SH-SY5Y (cell line): ENCODE data around the gene CSF2.

Experiments used
- GATA2 ChIP-seq: IDR thresholded peaks from 2 replicates; pipeline ENCODE4 v1.6.1; 2011; ENCODE audit warnings: mild to moderate bottlenecking, low read depth, low read length
- GATA3 ChIP-seq: IDR thresholded peaks from 2 replicates; pipeline ENCODE4 v1.6.1; 2011; ENCODE audit warnings: low read depth, mild to moderate bottlenecking, low read length, moderate library complexity

The CSF2 gene

GRCh38 chr5:132059696-132060500, 13.7 kb upstream of the CSF2 start:
- no peak for TF ChIP-seq GATA3
- TF ChIP-seq GATA2 = no peak

- TF ChIP-seq GATA2 (no peak), GATA3 (no peak)
Measured at GRCh38 chr5:132060501-132061161, 13.0 kb upstream of the CSF2 start, which contains the start of gene IL3. TSS of gene IL3 (plus strand) at chr5:132060655. CDS start at chr5:132060707, 52 bp downstream.

GRCh38 chr5:132063090-132063911, 10.3 kb upstream of the CSF2 start:
- TF ChIP-seq GATA3 (no peak), GATA2 (no peak)

GRCh38 chr5:132064140-132064539, 9.4 kb upstream of the CSF2 start:
- TF ChIP-seq GATA3 = no peak
- TF ChIP-seq GATA2 = no peak

GRCh38 chr5:132064738-132065331, 8.8 kb upstream of the CSF2 start:
- TF ChIP-seq GATA2 = no peak

GRCh38 chr5:132065351-132065937, 8.1 kb upstream of the CSF2 start:
- TF ChIP-seq GATA2 = no peak
- TF ChIP-seq GATA3 = no peak

- TF ChIP-seq GATA3 = no peak
- no peak for TF ChIP-seq GATA2
Measured at GRCh38 chr5:132065951-132066701, 7.5 kb upstream of the CSF2 start.

- TF ChIP-seq GATA3 (no peak), GATA2 (no peak)
Measured at GRCh38 chr5:132066871-132067270, 6.7 kb upstream of the CSF2 start.

GRCh38 chr5:132067451-132067850, 6.1 kb upstream of the CSF2 start:
- TF ChIP-seq GATA3 (no peak), GATA2 (no peak)

- TF ChIP-seq GATA3 (no peak), GATA2 (no peak)
Measured at GRCh38 chr5:132067941-132068808, 5.4 kb upstream of the CSF2 start.

- TF ChIP-seq GATA2 (no peak), GATA3 (no peak)
Measured at GRCh38 chr5:132069561-132069960, 4.0 kb upstream of the CSF2 start.

- TF ChIP-seq GATA3 = no peak
- no peak for TF ChIP-seq GATA2
Measured at GRCh38 chr5:132069994-132070393, 3.6 kb upstream of the CSF2 start.
